NCI-H187 treated with DMSO at 0.1 percent for 48 hours (cell line): ENCODE measurements around the gene GSDMA.
"Not testable (repeated sequence)": the region's sequence is repeated elsewhere in the genome, so short reads cannot be mapped to it uniquely, and the experiment has no call there.

Experiments
- DNase-seq: peaks from one replicate; lab custom pipeline; 2025; lab: John Stamatoyannopoulos, UW

The GSDMA gene

GRCh38 chr17:39996800-39997199 is 34.0 kb downstream of the GSDMA start:
- no peak for DNase-seq

- DNase-seq, result no peak
Observed at GRCh38 chr17:39997543-39997942, 34.7 kb downstream of the GSDMA start.

- DNase-seq, result no peak
Observed at GRCh38 chr17:39999067-39999466, 36.3 kb downstream of the GSDMA start.

GRCh38 chr17:40000161-40000560 is 37.4 kb downstream of the GSDMA start:
- DNase-seq, result no peak

GRCh38 chr17:40001335-40001734 is 38.5 kb downstream of the GSDMA start:
- not testable (repeated sequence) for DNase-seq

- no peak for DNase-seq
Observed at GRCh38 chr17:40004072-40004471, 41.3 kb downstream of the GSDMA start.

- DNase-seq, result no peak
Observed at GRCh38 chr17:40004712-40005111, 41.9 kb downstream of the GSDMA start.

GRCh38 chr17:40005520-40005919 is 42.7 kb downstream of the GSDMA start:
- no peak for DNase-seq

GRCh38 chr17:40010946-40011500 is 48.2 kb downstream of the GSDMA start:
- DNase-seq, result not testable (repeated sequence)

GRCh38 chr17:40012017-40012647 is 49.3 kb downstream of the GSDMA start:
- not testable (repeated sequence) for DNase-seq

GRCh38 chr17:40014375-40014980 is 51.7 kb downstream of the GSDMA start:
- no peak for DNase-seq

GRCh38 chr17:40015005-40015997 is 52.5 kb downstream of the GSDMA start, which contains the start of gene CSF3:
Gene CSF3 (plus strand): TSS chr17:40015440. CDS start chr17:40015475, 35 bp downstream.
- DNase-seq, result no peak

- no peak for DNase-seq
Observed at GRCh38 chr17:40015998-40016985, 53.5 kb downstream of the GSDMA start.

- DNase-seq, result no peak
Observed at GRCh38 chr17:40017422-40018080, 54.7 kb downstream of the GSDMA start.

- no peak for DNase-seq
Observed at GRCh38 chr17:40018211-40019121, 55.7 kb downstream of the GSDMA start.

- DNase-seq, result no peak
Observed at GRCh38 chr17:40019140-40019991, 56.6 kb downstream of the GSDMA start.

GRCh38 chr17:40020146-40020545 is 57.3 kb downstream of the GSDMA start:
- DNase-seq, result no peak

- no peak for DNase-seq
Observed at GRCh38 chr17:40021451-40021971, 58.7 kb downstream of the GSDMA start.
